HK-2 (cell line): ENCODE measurements around the gene NOPCHAP1.
"Not testable (repeated sequence)": the region's sequence is repeated elsewhere in the genome, so short reads cannot be mapped to it uniquely, and the experiment has no call there.

Experiments used
- DNase-seq: peaks from one replicate; pipeline ENCODE4 v3.0.0-alpha.2; 2018; ENCODE audit not compliant: unreplicated experiment

Gene NOPCHAP1

DNA sequence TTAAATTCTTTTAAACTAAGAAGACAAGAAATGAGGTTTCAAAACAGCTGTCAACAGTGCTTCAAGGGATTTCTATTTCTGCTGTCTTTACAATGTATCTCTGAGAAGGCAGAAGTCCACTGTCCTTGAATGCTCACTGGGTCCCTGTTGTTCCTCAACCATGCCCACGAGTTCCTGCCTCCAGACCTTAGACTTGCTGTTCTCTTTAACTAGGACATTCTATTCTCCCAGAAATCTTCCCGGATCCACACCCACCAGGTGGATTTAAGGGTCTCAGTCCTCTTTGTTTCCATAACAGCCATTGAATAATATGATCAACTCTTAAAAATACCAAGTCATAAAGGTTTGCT, 21.3 kb upstream of the NOPCHAP1 start:
- no peak for DNase-seq

DNA sequence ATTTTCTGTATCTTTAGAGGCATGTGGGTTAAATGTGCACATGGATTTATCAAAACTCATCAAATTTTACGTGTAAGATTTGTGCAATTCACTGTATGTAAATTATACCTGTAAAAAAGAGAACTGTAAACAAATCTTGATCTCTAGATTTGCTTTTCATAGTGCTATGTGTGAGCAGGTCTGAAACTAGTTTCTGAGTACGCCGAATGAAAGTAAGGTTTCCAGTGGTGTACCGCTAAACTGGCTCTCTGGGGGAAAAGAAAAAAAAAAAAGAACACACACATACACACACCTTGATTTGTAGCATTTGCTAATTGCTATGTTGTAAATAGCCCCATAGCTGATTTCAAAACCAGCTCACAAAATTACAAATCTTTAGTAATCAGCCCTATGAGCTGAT, 19.4 kb upstream of the NOPCHAP1 start:
- no peak for DNase-seq

GRCh38 chr12:104969343-104969742, 16.8 kb upstream of the NOPCHAP1 start:
- no peak for DNase-seq

DNA sequence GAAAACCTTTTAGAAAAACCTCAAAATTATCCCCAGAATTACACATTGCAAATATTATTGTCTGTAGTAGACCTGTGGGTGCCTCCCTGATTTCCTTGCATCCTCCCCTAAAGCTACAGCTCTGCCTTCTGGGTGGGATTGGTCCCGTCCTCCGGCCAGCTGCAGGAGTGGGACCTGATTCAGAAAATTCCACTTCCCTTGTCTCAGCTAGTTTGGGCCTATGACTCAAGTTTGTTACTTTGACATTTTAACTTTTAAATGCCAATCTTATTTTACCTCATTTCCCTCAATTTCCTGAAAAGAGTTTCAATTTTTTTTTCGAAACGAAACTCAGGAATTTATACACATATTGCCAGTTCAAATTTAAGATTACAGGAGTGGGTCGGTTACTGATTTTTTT, 14.8 kb upstream of the NOPCHAP1 start:
- DNase-seq: no peak

GRCh38 chr12:104973250-104973649, 12.9 kb upstream of the NOPCHAP1 start:
- DNase-seq: no peak

GRCh38 chr12:104974626-104975290, 11.4 kb upstream of the NOPCHAP1 start:
- no peak for DNase-seq

GRCh38 chr12:104975587-104976343, 10.4 kb upstream of the NOPCHAP1 start:
- DNase-seq: no peak

GRCh38 chr12:104976703-104977102, 9.4 kb upstream of the NOPCHAP1 start:
- no peak for DNase-seq

DNA sequence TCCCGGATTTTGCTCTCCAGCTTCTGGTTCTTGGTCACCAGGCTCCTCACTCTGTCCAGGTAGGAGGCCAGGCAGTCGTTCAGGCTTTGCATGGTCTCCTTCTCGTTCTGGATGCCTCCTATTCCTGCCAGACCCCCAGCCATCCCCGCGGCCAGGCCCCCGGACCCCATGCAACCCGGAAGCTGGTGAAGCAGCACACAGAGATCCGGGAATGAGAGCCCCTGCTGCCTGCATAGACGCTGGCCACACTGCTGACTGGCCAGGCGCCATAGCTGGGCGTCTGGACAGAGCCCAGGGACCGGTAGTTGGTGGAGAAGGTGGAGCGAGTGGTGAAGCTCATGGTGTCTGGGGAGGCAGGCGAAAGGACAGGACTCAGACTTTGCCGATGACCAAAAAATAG, 8.4 kb upstream of the NOPCHAP1 start:
- DNase-seq: not testable (repeated sequence)

DNA sequence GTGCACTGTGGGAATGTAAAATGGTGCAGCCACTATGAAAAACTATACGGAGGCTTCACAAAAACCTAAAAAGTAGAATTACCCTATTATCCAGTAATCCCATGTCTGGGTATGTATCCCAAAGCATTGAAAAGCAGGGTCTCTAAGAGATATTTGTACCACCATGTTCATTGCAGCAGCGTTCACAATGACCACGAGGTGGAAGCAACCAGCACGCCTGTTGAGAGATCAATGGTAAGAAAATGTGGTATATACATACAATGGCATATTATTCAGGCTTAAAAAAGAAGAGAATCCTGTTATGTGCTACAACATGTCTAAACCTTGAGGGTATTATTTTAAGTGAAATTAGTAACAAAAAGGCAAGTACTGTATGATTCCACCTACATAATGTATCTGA, 910 bp upstream of the NOPCHAP1 start:
- DNase-seq: no peak

DNA sequence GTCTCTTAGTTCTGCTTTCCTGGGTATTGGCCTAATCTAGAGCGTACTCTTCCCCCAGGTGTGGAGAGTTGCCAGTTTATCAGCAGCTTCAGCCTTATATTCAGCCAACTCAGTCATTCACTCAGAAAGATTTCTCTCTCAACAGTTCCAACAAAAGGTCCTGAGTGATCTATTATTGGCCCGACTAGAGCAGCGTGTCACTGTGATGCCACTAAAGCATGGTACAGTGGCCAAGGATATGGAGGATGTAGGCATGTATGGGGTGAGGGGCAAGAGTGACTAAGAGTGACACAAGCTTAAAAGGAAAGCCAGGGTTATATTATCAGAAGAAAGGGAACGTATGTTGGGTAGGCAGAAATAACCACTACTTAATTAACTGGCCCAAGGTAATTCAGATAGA, 4.8 kb downstream of the NOPCHAP1 start:
- DNase-seq: no peak

GRCh38 chr12:104991565-104992128, 5.5 kb downstream of the NOPCHAP1 start:
- DNase-seq: no peak

- DNase-seq: no peak
Measured at GRCh38 chr12:104994336-104994735, 8.2 kb downstream of the NOPCHAP1 start.

DNA sequence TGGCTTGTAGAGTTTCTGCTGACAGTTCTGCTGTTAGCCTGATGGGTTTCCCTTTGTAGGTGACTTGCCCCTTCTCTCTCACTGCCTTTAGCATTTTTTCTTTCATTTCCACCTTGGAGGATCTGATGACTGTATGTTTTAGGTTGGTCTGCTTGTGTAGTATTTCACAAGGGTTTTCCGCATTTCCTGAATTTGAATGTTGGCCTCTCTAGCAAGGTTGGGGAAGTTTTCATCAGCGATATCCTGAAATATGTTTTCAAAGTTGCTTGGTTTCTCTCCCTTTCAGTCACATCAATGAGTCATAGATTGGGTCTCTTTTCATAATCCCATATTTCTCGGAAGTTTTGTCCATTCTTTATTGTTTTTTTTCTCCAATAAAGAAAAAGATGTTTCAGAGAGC, 11.4 kb downstream of the NOPCHAP1 start:
- no peak for DNase-seq

GRCh38 chr12:104998423-104999346, 12.6 kb downstream of the NOPCHAP1 start:
- DNase-seq: no peak

- no peak for DNase-seq
Measured at GRCh38 chr12:104999347-104999685, 13.2 kb downstream of the NOPCHAP1 start.

- no peak for DNase-seq
Measured at GRCh38 chr12:105001476-105001875, 15.4 kb downstream of the NOPCHAP1 start.

DNA sequence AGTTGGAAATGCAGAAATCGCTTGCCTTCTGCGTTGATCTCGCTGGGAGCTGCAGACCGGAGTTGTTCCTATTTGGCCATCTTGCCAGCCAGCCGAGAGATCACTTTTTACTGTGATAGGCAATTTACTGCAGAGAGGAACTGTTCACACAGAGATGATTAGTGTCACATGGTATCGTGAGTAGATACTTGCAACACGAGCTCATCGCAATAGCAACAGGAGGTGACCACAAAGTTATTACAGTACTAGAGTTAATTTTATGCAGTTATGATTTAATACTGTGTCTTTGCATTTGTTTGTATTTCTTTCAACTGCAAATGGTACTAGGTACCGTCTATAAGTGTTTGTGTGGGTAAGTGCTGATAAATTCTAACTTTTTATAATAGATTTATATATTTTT, 27.8 kb downstream of the NOPCHAP1 start:
- DNase-seq: peak; percentile 11

DNA sequence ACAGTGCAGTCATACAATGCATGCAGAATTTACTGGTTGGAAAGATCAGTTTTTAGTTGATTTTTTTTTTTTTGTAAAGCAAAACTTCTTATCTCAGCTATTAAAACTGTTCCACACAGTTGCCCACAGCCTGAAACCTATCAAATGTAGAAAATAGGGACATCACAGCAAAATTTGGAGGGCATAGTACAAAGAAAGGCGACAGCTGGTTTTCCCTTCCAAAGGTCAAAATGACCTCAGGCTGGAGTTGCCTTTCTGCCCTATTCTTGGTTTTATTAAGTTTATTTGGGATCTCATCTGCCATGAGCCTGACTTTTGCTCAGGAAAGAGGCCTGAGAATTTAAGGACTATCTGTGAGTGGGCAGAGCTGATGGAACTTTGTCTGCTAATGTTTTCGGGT, 28.5 kb downstream of the NOPCHAP1 start:
- DNase-seq: no peak

- DNase-seq: no peak
Measured at GRCh38 chr12:105015543-105015942, 29.4 kb downstream of the NOPCHAP1 start.

DNA sequence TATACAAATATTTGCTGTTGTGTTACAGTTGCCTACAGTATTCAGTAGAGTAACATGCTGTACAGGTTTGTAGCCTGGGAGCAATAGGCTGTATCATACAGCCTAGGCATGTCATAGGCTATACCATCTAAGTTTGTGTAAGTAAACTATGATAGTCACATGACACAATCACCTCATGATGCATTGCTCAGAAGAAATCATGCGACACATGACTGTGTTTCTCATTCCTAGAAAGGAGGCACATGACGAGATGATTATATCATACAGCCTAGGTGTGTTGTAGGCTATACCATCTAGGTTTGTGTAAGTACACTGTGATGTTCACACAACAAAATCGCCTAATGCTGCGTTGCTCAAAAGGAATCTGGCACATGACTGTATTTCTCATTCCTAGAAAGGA, 31.9 kb downstream of the NOPCHAP1 start:
- no peak for DNase-seq

DNA sequence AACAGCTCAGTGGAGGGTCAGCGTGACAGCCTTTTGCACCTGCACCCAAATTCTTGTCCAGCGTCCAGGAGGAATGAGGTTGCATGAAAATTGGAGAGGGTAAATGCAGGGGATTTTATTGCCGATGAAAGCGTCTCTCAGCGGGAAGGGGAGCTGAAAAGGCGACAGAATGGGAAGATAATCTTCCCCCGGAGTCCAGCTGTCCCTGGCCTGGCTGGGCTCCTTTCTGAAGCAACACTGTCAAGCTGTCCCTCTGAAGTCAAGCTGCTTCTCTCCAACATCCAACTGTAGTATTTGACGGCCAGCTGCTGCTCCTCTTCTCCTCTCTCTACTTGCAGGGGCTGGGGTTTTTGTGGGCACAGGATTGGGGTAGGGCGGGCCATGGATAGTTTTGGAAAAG, 32.7 kb downstream of the NOPCHAP1 start:
- DNase-seq: no peak
